Activated T-cell treated with anti-CD3 and anti-CD28 coated beads for 24 hours (primary cell): Measurements from ENCODE around the gene AQP10.
A peak's percentile ranks its signal among the peaks of the same experiment; 100 is the strongest.
"Not testable (repeated sequence)": the region's sequence is repeated elsewhere in the genome, so short reads cannot be mapped to it uniquely, and the experiment has no call there.

ENCODE experiments used
- DNase-seq: peaks from one replicate; pipeline ENCODE4 v3.0.0-alpha.2; 2020; ENCODE audit warnings: low read depth

The AQP10 gene, protein sequence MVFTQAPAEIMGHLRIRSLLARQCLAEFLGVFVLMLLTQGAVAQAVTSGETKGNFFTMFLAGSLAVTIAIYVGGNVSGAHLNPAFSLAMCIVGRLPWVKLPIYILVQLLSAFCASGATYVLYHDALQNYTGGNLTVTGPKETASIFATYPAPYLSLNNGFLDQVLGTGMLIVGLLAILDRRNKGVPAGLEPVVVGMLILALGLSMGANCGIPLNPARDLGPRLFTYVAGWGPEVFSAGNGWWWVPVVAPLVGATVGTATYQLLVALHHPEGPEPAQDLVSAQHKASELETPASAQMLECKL

DNA sequence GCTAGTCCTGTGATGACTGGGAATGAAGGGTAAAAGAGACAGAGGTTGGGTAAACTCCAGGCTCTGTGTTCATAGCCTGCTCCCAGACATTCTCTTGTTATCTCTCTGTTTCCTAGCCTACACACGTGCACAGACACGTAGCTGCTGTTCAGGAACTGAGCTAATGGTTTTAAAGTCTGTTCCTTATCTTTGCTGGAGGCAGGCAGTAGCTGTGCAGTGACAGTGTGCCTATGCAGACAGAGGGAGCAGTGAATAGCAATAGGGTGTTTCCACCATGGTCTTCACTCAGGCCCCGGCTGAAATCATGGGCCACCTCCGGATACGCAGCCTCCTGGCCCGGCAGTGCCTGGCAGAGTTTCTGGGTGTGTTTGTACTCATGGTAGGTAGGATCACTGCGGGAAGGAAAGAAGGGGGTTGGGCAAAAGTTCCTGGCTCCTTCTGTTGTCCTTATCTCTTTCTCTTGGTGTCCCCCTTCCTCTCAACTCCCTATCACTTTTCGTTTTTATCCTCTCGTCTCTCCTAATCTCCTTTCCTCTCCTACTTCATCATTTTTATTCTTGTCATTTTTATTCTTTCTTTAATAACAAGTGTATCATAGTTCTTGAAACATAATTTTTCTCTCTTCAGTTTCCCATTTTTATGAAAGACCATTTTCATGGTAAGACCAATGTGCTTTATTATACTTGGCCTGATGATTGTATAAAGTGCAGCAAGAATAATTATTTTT is at the start of gene AQP10:
Gene AQP10, plus strand, starts transcription at position 212 of the 727 bp plus-strand sequence. Its CDS starts 63 bp downstream, at position 275.
- no peak for DNase-seq

DNA sequence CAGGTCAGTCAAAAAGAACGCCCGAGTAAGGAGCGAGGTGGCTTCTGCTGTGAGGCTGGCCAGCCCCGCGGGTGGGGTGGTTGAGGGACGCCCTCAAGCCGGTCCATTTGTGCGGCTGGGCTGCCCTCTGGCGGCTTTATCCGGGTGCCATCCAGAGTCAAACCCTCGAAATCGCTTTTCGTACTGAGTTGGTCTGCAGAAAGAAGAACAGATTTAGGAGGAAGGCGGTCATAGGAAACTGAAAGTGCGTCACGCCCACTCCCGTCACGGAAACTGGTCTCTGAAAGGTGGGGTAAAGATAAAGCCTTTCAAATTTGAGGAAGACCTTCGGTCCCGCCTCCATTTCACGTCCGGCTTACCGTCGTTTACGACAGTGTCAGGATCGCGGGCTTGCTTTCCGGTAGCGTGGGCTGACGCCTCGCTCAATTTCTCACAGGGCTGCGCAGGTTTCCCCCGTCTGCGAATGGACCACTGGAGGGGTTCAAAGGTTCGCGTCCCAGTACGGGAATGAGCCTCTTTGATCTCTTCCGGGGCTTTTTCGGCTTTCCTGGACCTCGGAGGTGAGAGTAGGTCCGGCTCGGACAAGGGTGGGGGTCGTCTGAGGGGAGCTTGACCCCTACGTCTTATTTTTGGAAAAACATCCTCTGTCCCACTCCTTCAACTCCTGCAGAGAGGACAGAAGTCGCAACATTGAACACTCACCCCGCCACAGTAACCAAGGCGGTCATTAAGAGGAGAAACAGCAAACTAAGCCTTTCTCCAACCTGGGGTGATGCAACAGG is 48.5 kb upstream of the AQP10 start, which contains the start of gene HAX1:
Gene HAX1, plus strand, starts transcription at position 413 of the 782 bp plus-strand sequence. Its CDS starts 95 bp downstream, at position 508.
- peak; percentile 98 for DNase-seq

DNA sequence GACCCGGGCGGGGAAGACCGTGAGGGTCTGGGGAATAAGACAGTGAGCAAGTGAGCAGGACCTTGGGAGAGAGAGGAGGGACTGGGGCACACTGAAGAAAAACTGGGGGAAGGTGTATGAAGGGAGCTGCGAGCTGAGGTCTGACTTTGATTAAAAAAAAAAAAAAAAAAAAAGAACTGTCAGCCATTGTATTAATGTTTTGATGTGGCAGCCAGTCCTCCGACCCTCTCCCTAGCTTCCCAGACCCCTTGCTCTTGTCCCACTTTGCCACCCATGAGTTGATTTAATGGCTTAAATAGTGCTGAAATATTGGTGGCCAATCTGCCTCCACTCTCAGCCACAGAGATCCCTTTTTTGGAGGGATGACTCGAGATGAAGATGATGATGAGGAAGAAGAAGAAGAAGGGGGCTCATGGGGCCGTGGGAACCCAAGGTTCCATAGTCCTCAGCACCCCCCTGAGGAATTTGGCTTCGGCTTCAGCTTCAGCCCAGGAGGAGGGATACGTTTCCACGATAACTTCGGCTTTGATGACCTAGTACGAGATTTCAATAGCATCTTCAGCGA is 47.8 kb upstream of the AQP10 start:
- no peak for DNase-seq

DNA sequence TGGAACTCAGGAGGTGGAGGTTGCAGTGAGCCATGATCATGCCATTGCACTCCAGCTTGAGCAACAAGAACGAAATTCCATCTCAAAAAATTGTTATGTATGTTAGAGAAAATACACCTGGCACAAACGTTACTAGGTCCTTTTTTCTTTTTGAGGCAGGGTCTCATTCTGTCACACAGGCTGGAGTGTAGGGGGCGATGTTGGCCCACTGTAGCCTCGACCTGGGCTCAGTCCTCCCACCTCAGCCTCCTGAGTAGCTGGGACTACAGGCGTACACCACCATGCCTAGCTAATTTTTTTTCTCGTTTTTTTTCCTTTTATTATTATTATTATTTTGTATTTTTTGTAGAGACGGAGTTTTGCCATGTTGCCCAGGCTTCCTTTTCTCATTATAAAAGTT is 44.1 kb upstream of the AQP10 start:
- DNase-seq: no peak

DNA sequence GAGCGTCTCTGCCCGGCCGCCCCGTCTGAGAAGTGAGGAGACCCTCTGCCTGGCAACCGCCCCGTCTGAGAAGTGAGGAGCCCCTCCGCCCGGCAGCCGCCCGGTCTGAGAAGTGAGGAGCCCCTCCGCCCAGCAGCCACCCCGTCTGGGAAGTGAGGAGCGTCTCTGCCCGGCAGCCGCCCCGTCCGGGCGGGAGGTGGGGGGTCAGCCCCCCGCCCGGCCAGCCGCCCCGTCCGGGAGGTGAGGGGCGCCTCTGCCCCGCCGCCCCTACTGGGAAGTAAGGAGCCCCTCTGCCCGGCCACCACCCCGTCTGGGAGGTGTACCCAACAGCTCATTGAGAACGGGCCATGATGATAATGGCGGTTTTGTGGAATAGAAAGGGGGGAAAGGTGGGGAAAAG is 33.3 kb upstream of the AQP10 start:
- DNase-seq: not testable (repeated sequence)

DNA sequence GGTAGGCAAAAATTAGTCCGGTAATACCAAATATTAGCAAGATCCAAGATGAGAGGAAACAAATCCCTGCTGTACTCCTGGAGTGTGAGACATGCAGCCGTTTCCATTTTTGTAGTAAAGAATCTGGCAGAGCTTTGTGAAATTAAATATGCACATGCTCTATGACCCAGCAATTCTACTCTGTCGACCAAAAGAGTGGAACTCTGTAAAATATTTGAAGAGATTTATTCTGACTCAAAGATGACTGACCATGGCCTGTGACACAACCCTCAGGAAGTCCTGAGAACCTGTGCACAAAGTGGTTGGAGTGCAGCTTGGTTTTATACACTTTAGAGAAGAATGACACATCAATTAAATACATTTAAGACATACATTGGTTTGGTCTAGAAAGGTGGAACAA is 32.2 kb upstream of the AQP10 start:
- DNase-seq: no peak

DNA sequence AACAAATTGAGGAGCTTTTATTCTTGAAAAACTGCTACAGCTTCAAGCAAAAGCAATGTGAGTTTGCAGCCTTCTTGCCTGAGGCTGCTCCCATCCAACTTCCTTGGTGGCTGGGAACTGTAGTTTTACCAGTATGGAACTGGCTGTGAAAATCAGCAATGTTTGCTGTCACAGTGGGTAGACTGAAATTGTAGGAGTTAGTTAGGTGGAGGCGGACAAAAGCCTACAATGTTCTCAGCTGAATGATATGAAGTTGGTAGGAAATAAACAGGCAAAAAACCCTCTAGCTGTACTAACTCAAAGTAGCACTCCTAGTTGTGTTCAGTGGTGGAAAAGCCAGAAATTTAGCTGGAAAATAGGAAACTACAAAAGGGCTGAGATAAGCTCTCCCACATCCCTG is 30.0 kb upstream of the AQP10 start:
- DNase-seq: no peak

DNA sequence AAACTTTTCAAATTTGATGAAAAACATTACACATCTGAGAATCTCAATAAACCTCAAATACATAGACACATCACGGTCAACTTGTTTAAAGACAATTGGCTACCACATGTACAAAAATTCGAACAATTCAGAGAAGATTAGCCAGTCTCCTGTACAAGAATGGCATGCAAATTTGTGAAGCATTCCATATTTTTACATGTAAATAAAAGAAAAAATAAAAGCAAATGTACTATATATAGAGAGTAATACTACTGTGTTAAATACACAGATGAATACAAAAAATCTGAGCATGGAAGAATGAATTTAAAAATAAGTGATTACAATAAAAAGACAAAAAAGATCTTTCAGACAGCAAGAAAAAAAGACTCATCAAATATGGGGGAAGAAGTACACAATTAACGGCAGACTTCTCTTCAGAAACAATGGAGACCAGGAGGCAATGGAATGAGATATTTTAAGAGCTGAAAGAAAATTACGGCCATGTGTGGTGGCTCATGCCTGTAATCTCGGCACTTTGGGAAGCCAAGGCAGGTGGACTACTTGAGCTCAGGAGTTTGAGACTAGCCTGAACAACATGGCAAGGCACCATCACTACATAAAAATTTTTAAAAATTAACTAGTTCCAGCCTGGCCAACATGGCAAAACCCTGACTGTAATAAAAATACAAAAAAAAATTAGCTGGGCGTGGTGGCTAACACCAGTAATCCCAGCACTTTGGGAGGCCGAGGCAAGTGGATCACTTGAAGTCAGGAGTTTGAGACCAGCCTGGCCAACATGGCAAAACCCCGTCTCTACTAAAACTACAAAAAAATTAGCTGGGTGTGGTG is 25.3 kb upstream of the AQP10 start:
- DNase-seq: no peak

DNA sequence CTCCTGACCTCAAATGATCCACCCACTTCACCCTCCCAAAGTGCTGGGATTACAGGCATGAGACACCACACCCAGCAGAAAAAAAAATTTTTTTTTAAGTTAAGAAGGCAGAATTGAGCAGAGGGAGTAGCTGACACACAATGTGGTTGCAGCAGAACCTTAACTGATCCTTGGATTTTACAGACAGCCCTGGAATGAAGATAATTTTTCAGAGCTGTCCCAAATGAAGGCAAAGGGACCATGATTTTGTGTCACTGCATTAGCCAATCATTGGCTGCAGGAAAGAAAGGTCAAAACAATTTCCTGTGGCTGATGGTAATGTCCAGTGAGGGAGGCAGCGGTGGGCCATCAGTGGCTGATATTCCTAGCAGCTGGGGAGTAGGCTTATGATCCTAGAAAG is 19.3 kb upstream of the AQP10 start:
- no peak for DNase-seq

DNA sequence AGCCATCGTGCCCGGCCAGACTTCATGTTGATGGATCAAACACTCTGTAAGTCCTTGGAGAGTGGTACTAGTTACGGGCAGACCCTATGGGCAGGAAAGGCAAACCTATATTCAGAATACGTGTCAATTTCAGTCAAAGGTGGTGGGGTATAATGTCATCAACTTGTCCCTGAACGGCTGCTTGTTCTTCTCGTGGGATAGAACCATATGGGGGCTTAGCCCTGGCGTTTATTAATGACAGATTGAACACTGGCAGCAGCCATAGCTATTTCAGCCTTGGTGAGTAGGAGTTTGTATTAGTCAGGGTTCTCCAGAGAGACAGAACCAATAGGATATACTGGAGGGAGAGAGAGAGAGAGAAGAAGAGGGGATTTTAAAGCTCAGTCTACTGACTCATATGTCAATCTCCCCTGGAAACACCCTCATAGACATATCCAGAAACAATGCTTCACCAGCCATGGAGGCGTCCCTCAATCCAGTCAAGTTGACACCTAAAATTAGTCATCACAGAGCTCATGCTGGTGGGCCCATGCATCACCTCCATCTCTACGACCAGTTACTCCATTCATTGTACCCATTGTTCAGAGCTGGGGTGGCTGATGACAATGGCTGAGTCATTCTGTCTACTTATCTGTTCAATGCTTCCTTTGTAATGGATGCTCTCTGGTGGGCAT is 16.1 kb upstream of the AQP10 start:
- DNase-seq: peak; percentile 30

DNA sequence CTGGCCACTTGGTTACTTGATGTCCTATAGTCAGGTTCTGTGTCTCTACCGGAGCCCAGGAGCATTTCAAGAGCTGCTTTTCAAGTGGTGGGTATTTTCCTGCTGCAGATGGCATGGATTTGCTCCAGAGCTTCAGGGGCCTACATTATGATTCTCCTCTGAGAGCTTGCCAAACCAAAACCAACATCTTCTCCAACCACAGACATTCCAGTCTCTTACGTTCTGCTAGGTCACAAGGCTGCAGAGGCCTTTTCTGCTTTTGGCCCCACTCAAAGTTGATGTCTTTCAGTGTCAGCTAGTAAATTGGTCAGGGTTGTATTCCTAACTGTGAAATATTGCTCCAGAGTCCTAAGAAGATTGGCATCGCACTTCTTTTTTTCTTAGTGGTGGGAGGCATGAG is 14.7 kb upstream of the AQP10 start:
- no peak for DNase-seq

DNA sequence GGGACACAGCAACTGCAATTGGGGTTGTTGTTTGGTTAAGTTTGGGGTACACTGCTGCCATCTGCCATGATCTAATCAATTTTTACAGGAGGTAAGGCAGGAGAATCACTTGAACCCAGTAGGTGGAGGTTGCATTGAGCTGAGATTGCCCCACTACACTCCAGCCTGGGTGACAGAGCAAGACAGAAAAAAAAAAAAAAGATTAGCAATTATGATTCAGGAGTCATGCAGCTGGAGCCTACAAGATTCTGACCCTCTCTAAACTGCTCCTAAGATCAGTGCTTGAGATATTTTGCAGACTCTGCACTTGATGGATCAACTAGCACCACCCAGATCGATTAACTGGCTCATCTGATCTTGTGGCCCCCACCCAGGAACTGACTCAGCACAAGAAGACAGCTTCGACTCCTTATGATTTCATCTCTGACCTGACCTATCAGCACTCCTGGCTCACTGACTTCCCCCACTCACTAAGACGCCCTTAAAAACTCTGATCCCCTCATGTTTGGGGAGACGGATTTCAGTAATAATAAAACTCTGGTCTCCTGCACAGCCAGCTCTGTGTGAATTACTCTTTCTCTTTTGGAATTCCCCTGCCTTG is 13.1 kb upstream of the AQP10 start:
- not testable (repeated sequence) for DNase-seq

DNA sequence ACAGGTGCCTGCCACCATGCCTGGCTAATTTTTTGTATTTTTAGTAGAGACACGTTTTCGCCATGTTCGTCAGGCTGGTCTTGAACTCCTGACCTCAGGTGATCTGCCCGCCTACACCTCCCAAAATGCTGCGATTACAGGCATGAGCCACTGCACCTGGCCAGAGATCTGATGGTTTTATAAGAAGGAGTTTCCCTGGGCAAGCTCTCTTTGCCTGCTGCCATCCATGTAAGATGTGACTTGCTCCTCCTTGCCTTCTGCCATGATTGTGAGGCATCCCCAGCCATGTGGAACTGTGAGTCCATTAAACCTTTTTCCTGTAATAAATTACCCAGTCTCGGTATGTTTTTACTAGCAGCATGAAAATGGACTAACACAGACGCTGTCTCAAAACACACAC is 11.8 kb upstream of the AQP10 start:
- DNase-seq: not testable (repeated sequence)

DNA sequence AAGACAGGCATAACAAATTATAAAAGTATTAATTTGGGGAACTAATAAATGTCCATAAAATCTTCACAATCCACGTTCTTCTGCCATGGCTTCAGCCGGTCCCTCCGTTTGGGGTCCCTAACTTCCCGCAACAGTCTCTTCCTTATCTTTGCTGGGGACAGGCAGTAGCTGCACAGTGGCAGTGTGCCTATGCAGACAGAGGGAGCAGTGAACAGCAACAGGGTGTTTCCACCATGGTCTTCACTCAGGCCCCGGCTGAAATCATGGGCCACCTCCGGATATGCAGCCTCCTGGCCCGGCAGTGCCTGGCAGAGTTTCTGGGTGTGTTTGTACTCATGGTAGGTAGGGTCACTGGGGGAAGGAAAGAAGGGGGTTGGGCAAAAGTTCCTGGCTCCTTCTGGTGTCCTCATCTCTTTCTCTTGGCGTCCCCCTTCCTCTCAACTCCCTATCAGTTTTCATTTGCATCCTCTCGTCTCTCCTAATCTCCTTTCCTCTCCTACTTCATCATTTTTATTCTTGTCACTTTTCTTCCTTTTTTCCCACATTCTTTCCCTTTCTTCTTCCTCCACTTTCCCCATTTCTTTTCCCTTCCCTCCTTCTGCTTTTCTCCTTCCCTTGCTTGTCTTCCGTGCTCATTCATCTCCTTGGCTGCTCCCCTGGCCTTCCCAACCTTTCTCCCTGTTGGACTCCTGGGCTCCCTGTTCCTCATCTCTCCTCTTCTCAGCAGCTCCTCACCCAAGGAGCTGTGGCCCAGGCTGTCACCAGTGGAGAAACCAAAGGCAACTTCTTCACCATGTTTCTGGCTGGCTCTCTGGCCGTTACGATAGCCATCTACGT is 8.4 kb upstream of the AQP10 start:
- not testable (repeated sequence) for DNase-seq

DNA sequence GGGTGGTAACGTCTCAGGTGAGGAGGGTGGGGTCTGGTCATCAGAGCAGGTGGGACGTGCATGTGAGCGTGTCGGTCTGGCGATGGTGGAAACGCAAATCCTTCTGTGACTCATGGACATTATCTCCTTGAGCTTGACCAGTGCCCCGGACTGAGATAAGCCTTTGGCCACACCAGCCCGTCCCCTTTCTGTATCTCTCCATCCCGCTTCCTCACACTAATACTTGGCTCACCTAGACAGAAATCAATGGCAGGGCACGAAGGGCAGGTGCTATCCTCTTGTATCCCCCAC is 7.9 kb upstream of the AQP10 start:
- no peak for DNase-seq

DNA sequence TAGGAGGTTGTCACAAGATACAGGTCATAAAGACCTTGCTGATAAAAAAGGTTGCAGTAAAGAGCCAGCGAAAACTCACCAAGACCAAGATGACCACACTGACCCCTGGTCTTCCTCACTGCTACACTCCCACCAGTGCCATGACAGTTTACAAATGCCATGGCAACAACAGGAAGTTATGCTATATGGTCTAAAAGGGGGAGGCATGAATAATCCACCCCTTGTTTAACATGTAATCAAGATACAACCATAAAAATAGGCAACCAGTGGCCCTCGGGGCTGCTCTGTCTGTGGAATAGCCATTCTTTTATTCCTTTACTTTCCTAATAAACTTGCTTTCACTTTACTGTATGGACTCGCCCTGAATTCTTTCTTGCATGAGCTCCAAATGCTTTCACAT is 6.7 kb upstream of the AQP10 start:
- DNase-seq: not testable (repeated sequence)

DNA sequence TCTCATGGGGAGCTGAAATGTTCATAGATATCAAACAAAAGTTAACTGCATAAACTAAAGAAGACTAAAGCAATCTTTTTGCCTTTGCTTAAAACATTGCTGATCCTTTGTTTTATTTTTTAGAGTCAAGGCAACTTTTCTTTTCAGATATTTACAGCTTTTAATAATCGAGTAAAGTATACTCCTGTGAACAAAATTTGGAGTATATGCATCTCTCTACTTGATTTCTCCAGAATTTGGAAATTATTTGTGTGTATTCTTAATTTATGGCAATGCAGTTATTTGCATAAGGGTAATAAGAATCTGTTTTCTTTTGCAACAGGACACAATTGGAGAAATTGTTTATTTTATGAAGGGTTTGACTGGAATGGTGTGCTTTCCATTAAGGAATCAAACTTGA is 4.2 kb upstream of the AQP10 start:
- no peak for DNase-seq

DNA sequence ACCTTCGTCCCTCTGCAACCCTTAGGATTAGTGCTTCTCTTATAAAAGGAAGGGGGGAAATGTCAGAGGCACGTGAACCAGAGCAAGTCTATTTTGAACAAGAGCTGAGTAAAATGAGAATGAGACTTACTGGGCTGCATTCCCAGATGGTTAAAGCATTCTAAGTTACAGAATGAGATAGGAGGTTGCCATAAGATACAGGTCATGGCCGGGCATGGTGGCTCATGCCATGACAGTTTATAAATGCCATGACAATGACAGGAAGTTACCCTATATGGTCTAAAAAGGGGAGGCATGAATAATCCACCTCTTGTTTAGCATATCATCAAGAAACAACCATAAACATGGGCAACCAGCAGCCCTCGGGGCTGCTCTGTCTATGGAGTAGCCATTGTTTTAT is 2.5 kb upstream of the AQP10 start:
- DNase-seq: no peak

DNA sequence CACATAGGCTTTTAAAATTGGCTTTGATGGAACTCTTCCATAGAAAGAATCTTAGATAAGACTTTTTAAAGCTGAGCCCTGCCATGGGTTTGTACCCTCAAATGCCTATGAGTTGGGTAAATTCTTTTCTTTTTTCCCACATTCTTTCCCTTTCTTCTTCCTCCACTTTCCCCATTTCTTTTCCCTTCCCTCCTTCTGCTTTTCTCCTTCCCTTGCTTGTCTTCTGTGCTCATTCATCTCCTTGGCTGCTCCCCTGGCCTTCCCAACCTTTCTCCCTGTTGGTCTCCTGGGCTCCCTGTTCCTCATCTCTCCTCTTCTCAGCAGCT is 679 bp downstream of the AQP10 start:
- DNase-seq: not testable (repeated sequence)

DNA sequence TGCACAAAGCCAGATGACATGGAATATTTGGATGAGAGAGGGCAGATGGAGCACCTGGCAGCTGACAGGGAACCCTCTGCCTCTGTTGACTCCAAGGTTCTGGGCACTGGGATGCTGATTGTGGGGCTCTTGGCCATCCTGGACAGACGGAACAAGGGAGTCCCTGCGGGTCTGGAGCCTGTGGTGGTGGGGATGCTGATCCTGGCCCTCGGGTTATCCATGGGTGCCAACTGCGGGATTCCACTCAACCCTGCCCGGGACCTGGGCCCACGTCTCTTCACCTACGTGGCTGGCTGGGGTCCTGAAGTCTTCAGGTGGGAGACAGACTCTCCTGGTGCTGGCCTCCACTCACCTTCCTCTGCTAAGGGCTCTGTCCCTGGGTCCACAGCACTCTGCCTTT is 2.6 kb downstream of the AQP10 start:
- no peak for DNase-seq
